Natural killer cell (primary cell): Measurements from ENCODE around the gene NLRP5. TPM values are rescaled to one million over a fixed set of nuclear protein-coding genes. Genes with fewer than 3 reads are reported as not detected.

Source experiments
- ATAC-seq, 3 donors: fragments of 150-1000 bp in 2 of 3; fragments of 200-7000 bp in 1 of 3; cut with Tn5 transposase; 1 replicate in 1 of 3; 2 replicates in 2 of 3; pipeline ENCODE4 v1.10.0; 2021; ENCODE audit warnings: mild to moderate bottlenecking in 2 of 3, moderate library complexity in 2 of 3
- DNase-seq, 2 donors: peaks; one replicate each; pipeline versions ENCODE4 v3.0.0 to v3.0.0-alpha.2; 2013 to 2021; ENCODE audit warnings: mixed read lengths in 1 of 2
- H3K27ac ChIP-seq: one replicate; pipeline ENCODE4 v1.5.1; 2013; ENCODE audit warnings: mild to moderate bottlenecking, low read length
- H3K27me3 ChIP-seq: one replicate; pipeline ENCODE4 v1.6.1; 2013; ENCODE audit warnings: low read length; ENCODE audit not compliant: control insufficient read depth, insufficient read depth
- H3K36me3 ChIP-seq: one replicate; pipeline ENCODE4 v1.6.1; 2013; ENCODE audit warnings: low read length; ENCODE audit not compliant: control insufficient read depth, insufficient read depth
- H3K4me1 ChIP-seq: one replicate; pipeline ENCODE4 v1.6.1; 2013; ENCODE audit warnings: low read length; ENCODE audit not compliant: control insufficient read depth, insufficient read depth
- H3K4me3 ChIP-seq: one replicate; pipeline ENCODE4 v1.5.1; 2013; ENCODE audit warnings: low read length
- H3K9me3 ChIP-seq: one replicate; pipeline ENCODE4 v1.6.1; 2013; ENCODE audit warnings: low read length; ENCODE audit not compliant: control insufficient read depth, insufficient read depth
- H3K27ac Mint-ChIP-seq, 2 donors: one replicate each; pipeline ENCODE4 v1.8.0; 2022; ENCODE audit warnings: mild to moderate bottlenecking in 2 of 2, mixed read lengths in 2 of 2, moderate library complexity in 1 of 2
- H3K27me3 Mint-ChIP-seq, 2 donors: one replicate each; pipeline ENCODE4 v1.8.0; 2022; ENCODE audit warnings: low read depth in 2 of 2, mixed read lengths in 2 of 2
- H3K36me3 Mint-ChIP-seq: one replicate; pipeline ENCODE4 v1.8.0; 2022; ENCODE audit warnings: mixed read lengths
- H3K4me1 Mint-ChIP-seq, 2 donors: one replicate each; pipeline ENCODE4 v1.8.0; 2022; ENCODE audit warnings: mixed read lengths in 2 of 2
- H3K4me3 Mint-ChIP-seq: one replicate; pipeline ENCODE4 v1.8.0; 2022; ENCODE audit warnings: mild to moderate bottlenecking, moderate library complexity, mixed read lengths
- H3K9me3 Mint-ChIP-seq, 2 donors: one replicate each; pipeline ENCODE4 v1.8.0; 2022; ENCODE audit warnings: mixed read lengths in 2 of 2
- CTCF ChIP-seq: fragments of 200-600 bp; IDR thresholded peaks from one replicate; pipeline ENCODE4 v1.8.0; 2022; ENCODE audit warnings: antibody characterized with exemption
- WGBS: methylation state at CpG from one replicate; pipeline ENCODE4 v1.1.7; 2013; ENCODE audit warnings: missing lambda C conversion rate; ENCODE audit not compliant: insufficient coverage; 5-methylcytosine and 5-hydroxymethylcytosine counted together
- intact Hi-C: fragments of 100-400 bp; cut with micrococcal nuclease; formaldehyde crosslinking; loops from one replicate; pipeline ENCODE4 v1.14.2; 2022
- total RNA-seq, 4 donors: library from RNA; stranded (reverse); fragments of 120-200 nt in 1 of 4; gene quantifications; one replicate each; pipeline versions ENCODE4 v1.2.3 to v1.2.4, GENCODE V29; 2013 to 2022

The NLRP5 gene
- total RNA-seq, 3 donors from 2014 or later (not counting 1 experiment from before 2014, with no cell fraction given) = not detected

DNA sequence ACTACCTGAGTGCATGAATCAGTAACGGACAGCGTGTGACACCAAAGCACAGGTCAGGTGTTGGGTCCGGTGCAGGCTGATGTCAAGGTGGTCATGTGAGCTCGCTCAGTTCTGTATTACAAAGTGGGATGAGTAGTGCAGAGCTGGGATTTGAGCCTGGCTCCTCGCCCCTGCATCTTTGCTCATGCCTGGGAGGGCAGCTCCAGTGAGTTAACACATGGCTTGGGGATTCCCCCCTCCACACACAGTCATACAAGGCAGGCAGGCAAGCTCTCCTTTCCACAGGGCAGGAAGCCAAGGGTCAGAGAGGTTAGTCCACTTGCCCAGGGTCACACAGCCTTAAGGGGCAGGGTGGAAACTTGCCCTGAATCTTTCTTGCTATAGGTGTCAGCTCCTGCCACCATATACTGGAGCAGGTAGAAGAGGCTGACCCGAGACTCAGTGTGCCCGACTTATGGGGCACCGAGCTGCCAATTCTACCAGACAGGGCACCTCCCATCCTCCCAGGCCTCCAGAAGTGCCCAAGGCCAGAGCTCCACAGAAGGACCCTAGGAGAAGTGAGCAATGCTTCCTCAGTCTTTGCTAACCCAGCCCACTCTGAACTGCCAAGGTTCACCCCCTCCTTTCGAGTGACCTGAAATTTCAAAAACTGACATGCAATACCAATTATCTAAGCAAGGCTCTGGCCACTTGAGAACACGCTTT is 99.1 kb downstream of the NLRP5 start:
- no peak for TF ChIP-seq CTCF
- WGBS = 94% methylated on average over 9 of the region's 10 CpGs
- Mint-ChIP-seq H3K27ac (no peak overlapping the region), H3K4me3 (no peak overlapping the region), H3K4me1 (peaks cover 10 to 21% of the 10 kb centered on the region in 2 donors), H3K36me3 (no peaks in the 10 kb centered on the region), H3K27me3 (peaks cover 0 to 5% of the 10 kb centered on the region in 2 donors), H3K9me3 (no peaks in the 10 kb centered on the region)
- Histone ChIP-seq H3K27ac (no peak overlapping the region), H3K9me3 (no peaks in the 10 kb centered on the region), H3K27me3 (no peaks in the 10 kb centered on the region), H3K4me3 (no peak overlapping the region), H3K4me1 (peaks cover 8% of the 10 kb centered on the region), H3K36me3 (peaks cover 11% of the 10 kb centered on the region)
- DNase-seq = no peak
- intact Hi-C loops = no loop called here
- ATAC-seq = no peak

DNA sequence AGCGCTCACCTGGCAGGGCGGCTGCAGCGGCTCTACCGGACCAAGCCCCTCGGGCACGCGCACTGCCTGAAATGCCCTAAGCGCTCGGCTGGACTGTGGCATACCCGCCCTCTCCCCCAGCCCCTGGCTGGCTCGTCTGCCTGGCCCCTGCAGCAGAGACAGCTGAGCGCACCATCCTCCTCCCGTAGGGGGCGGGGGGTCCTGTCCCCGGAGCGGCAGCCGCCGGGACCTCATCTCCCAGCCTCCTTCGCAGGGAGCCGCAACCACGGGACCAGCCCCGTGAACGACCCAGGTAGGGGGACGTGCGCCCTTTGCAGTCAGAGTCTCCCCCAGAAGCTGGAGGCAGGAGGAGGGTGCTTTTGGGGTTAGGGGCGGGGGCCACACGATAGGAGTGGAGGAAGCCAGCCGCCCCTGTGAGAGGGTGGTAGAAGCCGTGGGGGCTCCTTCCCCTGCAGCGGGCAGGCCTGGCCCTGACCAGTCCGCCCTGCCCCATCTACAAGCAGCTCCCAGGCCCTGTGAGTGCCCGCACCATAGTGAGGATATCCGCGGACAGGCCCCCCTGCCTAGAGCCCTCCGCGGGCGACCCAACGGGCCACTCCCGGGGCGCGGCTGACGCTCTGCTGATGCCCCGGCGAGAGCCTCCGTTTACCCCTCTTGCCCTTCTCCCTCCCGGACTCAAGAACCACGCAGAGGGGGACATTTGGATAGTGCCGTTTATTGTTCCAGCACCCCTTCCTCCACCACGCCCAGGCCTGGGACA is 100.3 kb downstream of the NLRP5 start:
- H3K36me3 Mint-ChIP-seq = no peaks in the 10 kb centered on the region
- no peak overlapping the region for H3K4me3 Mint-ChIP-seq
- H3K36me3 ChIP-seq = peaks cover 11% of the 10 kb centered on the region
- H3K4me1 ChIP-seq = no peaks in the 10 kb centered on the region
- H3K9me3 Mint-ChIP-seq = no peaks in the 10 kb centered on the region
- 92% methylated on average over 49 of the region's 49 CpGs for WGBS
- no peak for ATAC-seq
- H3K27ac ChIP-seq = no peak overlapping the region
- H3K9me3 ChIP-seq = no peaks in the 10 kb centered on the region
- no peak overlapping the region for H3K27ac Mint-ChIP-seq
- H3K4me1 Mint-ChIP-seq = peaks cover 8 to 18% of the 10 kb centered on the region in 2 donors
- TF ChIP-seq CTCF = no peak
- DNase-seq = no peak
- intact Hi-C loops = no loop called here
- no peak overlapping the region for H3K4me3 ChIP-seq
- no peaks in the 10 kb centered on the region for H3K27me3 Mint-ChIP-seq
- no peaks in the 10 kb centered on the region for H3K27me3 ChIP-seq

- no peak for TF ChIP-seq CTCF
- H3K4me1 ChIP-seq = no peaks in the 10 kb centered on the region
- H3K9me3 ChIP-seq = no peaks in the 10 kb centered on the region
- Mint-ChIP-seq H3K27ac (no peak overlapping the region), H3K27me3 (no peaks in the 10 kb centered on the region), H3K36me3 (no peaks in the 10 kb centered on the region), H3K9me3 (no peaks in the 10 kb centered on the region), H3K4me1 (peaks cover 8 to 24% of the 10 kb centered on the region in 2 donors), H3K4me3 (no peak overlapping the region)
- ATAC-seq (no peak), DNase-seq (no peak)
- no peaks in the 10 kb centered on the region for H3K27me3 ChIP-seq
- WGBS = 96% methylated on average over 102 of the region's 104 CpGs
- H3K27ac ChIP-seq = no peak overlapping the region
- H3K4me3 ChIP-seq = no peak overlapping the region
- peaks cover 11% of the 10 kb centered on the region for H3K36me3 ChIP-seq
- intact Hi-C loops = no loop called here
These were observed 101.3 kb downstream of the NLRP5 start for GRCh38 chr19:56087647-56088496.
